GM03348 (cell line): Measurements from ENCODE around the gene HOXB1.
"Not testable (repeated sequence)": the region's sequence is repeated elsewhere in the genome, so short reads cannot be mapped to it uniquely, and the experiment has no call there.

Source experiments
- DNase-seq: peaks from one replicate; pipeline ENCODE4 v3.0.0; 2012; ENCODE audit warnings: low spot score

HOXB1 gene

DNA sequence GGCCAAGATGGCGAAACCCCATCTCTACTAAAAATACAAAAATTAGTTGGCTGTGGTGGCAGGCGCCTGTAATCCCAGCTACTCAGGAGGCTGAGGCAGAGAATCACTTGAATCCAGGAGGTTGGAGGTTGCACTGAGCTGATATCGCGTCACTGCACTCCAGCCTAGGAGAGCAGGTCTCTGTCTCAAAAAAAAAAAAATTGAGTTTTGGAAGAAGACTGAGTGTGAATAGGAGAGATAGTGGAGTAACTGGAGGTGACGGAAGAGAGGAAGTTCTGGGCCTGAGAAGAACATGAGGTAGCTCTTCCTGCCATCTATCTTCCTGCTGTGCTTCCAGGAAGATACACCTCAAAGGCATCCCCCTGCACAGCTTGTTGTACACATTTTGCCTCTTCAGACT is 11.4 kb downstream of the HOXB1 start:
- DNase-seq, result no peak

DNA sequence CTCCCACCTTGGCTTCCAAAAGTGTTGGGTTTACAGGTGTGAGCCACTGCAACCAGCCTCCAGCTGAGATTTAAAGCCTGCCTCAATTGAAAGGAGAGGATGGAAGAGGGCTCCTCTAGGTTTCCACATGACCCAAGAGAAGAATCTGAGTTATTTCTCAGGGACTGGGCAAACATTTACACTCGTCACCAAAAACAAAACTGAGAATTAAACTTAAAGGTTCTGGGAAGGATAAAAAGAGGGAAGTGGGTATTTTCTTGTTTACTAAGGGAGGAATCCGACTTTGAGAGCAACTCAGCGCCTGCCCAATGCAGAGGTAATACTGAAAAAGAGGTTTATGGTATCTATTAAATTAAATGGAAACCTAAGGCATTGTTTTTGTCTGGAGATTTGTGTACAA is 13.3 kb downstream of the HOXB1 start:
- no peak for DNase-seq

DNA sequence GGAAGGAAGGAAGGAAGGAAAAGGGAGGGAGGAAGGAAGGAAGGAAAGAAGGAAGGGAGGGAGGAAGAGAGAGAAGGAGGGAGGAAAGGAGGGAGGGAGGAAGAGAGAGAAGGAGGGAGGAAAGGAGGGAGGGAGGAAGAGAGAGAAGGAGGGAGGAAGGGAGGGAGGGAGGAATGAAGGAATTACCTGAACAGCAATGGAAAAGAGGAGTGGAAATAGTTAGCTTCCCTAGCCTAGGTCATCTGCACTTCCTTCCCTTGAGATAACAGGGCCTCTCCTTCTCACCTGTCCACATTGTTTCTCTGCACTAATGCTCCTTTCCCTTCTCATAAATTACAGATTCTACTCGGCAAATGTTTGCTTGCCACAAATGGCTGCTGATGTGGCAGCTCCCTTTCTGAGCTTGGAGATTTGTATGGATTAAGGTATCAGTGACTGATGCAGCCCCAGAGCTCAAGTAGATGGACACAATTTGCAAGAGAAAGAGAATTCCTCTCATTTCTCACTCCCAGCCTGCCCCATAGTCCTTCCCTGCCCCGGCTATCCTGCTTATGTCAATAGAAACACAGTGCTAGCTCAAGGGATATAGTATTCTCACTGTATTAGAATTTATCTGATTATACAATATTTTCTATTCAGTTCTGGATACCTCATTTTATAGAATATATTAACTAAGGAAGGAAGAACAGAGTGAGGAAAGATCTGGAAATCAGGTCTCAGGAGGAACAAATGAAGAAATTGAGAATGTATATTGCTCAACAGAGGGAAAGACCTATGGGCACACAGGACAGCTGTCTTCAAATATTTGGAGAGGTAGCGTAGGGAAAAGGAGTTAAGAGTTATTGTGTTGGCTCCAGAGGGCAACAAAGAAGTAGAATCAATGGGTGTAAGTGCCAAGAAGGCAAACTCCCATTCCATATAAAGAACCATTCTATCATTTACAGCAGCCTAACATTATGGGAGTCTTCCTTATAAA is 14.6 kb downstream of the HOXB1 start:
- DNase-seq, result no peak

DNA sequence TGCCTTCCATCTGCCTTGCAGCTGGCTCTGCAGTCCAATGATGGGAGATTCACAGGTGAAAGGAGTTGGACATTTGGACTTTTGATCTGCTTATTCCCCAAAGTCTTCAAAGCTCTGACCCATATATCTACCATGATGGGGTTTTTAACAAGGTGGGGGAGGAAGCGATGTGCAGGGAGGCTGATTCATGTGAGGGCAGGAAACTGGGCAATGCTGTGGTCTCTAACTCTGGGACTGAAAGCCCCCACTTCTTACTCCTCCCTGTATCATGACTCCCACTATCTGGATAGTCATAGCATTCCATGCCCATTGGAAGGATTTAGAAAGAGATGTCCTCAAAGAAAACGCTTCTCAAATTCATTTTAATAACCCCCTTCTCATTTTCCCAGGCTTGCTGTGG is 16.3 kb downstream of the HOXB1 start:
- DNase-seq, result no peak

- DNase-seq, result no peak
These were observed 16.9 kb downstream of the HOXB1 start for GRCh38 chr17:48513666-48514455.

DNA sequence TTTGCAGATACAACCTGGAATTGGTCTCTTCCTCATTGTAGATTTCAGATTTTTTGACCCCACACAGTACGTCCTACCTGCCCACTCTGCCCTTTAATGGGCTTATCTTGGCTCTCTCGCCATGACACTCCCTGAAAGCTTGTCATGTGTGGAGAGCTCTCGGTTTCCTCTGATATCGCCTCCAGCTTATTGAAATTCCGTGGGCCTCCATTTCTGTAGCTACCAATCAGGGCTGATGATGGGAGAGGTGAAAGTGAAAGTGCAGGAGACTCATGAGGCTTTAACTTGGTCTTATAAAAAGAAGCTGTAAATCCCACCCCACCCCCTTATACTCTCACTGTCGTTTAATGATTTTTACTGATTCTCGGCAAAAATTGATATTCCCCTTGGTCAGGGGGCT is 17.7 kb downstream of the HOXB1 start:
- DNase-seq, result no peak

- DNase-seq, result peak; percentile 66
These were observed 19.8 kb downstream of the HOXB1 start for GRCh38 chr17:48510761-48511604.

GRCh38 chr17:48510381-48510760 is 20.4 kb downstream of the HOXB1 start:
- no peak for DNase-seq

GRCh38 chr17:48509708-48510107 is 21.1 kb downstream of the HOXB1 start:
- not testable (repeated sequence) for DNase-seq

- DNase-seq, result no peak
These were observed 24.6 kb downstream of the HOXB1 start for GRCh38 chr17:48506246-48506645.

- DNase-seq, result peak; percentile 78
These were observed 25.0 kb downstream of the HOXB1 start for GRCh38 chr17:48505788-48506187.

GRCh38 chr17:48504953-48505352 is 25.9 kb downstream of the HOXB1 start:
- DNase-seq, result no peak

- DNase-seq, result no peak
These were observed 27.1 kb downstream of the HOXB1 start for GRCh38 chr17:48503747-48504146.

GRCh38 chr17:48502901-48503300 is 27.9 kb downstream of the HOXB1 start:
- DNase-seq, result no peak

GRCh38 chr17:48502312-48502711 is 28.5 kb downstream of the HOXB1 start:
- no peak for DNase-seq

- peak; percentile 37 for DNase-seq
These were observed 30.1 kb downstream of the HOXB1 start for GRCh38 chr17:48500435-48501426.

DNA sequence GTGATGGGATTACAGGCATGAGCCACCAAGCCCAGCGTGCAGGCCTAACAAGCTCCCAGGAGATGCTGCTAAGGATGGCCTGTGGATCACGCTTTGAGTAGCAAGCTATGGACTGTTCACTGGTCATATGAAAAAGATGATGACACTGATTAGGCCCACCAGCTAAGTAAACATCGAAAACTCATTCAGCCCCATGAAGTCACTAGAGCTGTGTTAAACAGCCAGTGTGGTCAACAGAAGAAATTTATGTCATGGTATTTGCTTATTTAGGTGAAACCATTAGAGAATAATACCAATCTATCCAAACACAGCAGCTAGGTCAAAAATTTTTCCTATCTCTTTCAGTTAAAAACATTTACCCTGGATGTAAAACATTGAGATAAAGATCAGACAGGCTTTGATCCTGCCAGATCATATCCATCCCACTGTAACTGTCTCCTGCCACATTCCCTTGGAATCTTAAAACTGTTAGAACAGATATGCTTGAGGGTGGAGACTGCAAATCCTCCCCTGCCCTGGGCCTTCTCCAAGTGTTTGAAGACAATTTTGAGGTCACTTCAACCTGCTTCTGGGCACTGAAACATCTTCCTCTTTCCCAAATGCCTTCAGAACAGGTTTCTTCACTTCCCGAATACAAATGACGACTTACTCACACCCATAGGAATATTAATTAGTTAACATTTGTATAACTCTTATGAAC is 30.9 kb downstream of the HOXB1 start:
- no peak for DNase-seq

DNA sequence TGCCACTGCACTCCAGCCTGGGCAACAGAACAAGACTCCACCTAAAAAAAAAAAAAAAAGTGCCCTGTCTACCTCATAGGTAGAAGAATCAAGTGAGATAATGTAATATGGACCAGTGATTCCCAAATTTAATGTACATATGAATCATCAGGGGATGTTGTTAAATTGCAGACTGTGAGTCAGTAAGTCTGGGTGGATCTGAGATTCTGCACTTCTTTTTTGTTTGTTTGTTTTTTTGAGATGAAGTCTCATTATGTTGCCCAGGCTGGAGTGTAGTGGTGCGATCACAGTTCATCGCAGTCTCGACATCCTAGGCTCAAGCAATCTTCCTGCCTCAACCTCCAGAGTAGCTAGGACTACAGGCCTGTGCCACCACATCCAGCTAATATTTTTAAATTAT is 31.6 kb downstream of the HOXB1 start:
- no peak for DNase-seq

DNA sequence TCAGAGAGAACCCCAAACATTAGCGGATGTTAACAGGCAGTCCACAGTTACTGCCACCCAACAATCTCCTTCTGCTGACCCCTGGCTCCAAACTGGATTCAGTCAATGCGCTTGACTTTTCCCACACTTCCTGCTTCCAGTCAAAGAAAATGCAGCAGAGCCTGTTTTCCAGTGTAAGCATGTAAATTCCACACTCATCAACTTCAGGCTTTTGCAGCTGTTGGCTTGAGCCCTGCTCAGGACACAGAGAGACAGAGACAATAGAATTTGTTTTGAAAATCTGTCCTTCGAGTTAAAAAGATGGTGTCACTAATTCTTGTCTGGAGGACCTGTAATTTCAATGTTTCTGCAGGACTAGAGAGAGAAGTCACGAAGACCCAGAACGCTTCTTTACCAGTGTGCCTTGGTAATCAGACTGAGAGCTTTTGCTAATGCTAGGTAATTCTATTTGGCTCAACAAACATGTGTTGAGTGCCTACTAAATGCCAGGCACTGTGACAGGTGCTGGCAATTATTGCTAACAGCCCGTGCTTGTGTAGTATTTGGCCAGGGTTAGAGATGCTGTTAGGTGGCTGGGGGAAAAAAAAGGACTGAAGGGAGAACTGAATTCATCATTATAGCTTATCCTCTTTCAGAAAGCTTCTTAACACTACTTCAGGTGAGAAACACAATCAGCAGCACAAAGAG is 32.5 kb downstream of the HOXB1 start:
- no peak for DNase-seq

- DNase-seq, result peak; percentile 28
These were observed 33.7 kb downstream of the HOXB1 start for GRCh38 chr17:48497103-48497502.
